T-helper 2 cell treated with Interferon-gamma antibody and Interleukin-4, amounts not matched to agents 100 ng/mL and 5 ng/mL, for 36 hours (primary cell): Measurements from ENCODE around the gene ASPM. TPM values are rescaled to one million over a fixed set of nuclear protein-coding genes. Genes with fewer than 3 reads are reported as not detected.
"Not testable (repeated sequence)": the region's sequence is repeated elsewhere in the genome, so short reads cannot be mapped to it uniquely, and the experiment has no call there.

ENCODE experiments used
- intact Hi-C: fragments of 100-400 bp; cut with micrococcal nuclease; formaldehyde crosslinking; loops from one replicate; pipeline ENCODE4 v1.15.1; 2023
- total RNA-seq: library from RNA; stranded (reverse); gene quantifications from 2 replicates; pipeline ENCODE4 v1.2.3, GENCODE V29; 2022

The ASPM gene
- total RNA-seq, 1 donor from 2014 or later, result 65.6 TPM

DNA sequence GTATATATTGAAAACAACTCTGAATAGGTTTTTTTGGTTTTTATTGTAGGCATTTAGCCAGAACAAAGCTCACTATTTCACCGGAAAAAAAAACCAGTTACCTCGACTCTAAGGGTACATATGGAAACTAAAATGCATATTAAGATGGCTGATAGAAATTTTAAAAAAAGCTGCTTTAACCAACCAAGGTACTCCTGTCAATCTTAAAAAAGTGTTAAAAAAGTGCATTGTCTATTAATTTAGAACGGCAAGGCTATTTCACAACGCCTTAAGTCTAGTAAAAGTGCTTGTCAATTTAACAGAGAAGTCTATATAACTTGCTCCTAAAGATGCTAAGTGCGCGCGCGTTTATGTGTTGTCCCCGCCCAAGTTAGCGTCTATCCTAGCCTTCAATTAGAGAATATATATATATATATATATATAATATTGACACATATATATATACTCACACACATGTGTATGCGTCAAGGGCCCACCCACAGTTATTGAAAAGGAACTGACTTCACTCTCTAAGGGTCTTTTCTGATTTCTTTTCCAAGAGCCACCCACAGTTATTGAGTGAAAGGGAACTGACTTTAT, 934 bp downstream of the ASPM start:
- intact Hi-C loops, result loop anchor here (2.0 to 5.0 kb wide), 3 partner anchors 19 to 1042 kb away; partner anchors contain the start of gene DENND1B

DNA sequence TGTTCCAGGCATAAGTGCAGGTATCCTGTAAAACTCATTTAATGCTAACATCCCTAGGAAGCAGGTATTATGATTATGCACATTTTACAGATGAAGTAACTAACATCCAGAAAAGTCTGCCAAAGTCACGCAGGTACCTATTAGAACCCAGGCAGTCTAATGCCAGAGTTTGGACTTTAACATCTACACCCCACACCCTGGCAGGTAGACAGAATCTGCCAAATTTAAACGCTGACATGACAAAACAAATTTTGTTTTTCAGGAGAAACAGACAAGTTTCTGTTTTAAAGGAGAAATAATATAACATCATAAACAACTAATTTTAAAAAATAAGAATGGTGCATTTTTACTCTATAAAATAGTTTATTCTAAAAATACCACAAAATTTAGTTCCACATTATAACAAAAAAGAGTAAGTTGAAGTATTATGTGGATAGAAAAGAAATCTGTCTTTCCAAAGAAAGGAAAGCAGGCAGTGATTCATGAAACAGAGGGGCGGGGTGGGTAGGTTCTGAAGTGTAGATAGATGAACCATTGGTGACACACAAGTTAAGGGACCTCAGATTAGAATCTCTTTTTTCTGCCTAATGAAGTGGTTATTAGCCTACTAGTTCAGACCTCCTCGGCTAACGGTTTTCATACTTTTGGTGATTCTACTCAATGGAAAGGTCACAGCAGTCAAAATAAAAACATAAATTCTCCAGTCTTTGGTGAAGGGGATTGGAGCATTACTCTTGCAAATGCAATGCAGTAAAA, 1.7 kb downstream of the ASPM start:
- intact Hi-C loops, result loop anchor here (5.0 kb wide), 2 partner anchors 633 to 1043 kb away; partner anchors contain the start of gene DENND1B

DNA sequence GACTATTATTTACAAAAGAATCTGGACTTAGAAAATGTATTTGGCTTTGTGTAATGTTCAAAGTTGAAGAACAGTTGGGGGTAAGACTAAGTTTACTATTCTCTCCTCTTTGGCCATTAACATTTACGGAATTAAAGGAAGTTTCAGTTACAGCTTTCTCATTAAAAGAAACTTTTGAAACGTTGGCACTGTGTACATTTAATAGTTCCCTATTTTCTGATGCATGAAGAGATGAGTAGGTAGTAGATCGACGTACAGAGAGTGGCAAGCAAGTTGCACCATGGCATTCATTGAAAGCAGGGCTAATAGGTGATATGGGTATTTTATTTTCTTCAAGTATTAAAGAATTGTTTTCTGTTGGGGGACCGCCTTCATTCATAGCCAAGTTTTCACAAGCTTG, 3.2 kb downstream of the ASPM start:
- intact Hi-C loops, result no loop called here

DNA sequence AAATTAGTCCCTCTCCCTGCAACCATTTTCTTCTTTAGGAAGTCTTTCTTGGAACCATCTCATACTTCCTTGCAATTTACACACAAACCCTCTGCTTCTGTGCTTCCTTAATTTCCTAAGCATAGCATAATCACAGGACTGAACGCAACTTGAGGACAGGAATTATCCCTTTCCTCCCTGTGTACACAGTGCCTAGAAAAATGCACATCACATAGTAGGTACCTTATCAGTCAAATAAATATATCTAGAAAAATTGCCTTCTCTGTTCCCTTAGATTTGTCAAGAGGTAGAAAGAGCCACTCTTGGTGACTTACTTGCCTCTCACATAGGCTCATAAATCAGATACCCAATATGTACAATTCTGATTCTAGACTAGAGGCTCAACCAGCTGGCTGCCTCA, 4.9 kb downstream of the ASPM start:
- intact Hi-C loops, result no loop called here

DNA sequence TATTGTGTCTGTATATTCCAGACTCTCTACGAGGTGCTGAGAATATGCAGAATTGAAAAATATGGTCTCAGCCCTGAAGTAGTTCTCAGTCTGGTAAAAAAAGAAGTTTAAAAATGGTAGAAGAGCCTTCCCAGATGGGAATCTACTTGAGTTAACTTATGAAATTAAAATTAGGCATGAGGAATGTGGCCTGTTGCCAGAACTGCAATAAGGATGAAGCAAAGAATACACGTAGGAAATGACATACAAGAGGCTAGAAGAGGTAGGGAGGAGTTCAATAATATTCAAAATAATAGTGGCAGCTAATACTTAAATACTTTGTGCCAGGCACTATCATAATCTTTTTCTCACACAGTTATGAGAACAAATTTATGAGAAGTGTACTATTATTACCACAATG, 6.3 kb downstream of the ASPM start:
- intact Hi-C loops, result no loop called here

DNA sequence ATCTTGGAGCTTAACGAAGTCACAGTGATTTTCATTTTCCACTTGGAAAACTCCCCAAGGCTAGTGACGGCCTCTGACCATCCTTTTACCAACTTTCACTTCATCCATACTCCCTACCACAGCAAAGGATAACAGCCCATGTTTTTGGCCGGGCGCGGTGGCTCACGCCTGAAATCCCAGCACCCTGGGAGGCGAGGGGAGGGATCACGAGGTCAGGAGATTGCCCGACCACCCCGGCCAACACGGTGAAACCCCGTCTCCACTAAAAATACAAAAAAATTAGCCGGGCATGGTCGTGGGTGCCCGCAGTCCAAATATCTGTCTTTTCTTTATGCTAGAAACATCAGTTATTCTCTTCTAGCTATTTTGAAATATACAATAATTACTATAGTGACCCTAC, 7.3 kb downstream of the ASPM start:
- intact Hi-C loops, result no loop called here

DNA sequence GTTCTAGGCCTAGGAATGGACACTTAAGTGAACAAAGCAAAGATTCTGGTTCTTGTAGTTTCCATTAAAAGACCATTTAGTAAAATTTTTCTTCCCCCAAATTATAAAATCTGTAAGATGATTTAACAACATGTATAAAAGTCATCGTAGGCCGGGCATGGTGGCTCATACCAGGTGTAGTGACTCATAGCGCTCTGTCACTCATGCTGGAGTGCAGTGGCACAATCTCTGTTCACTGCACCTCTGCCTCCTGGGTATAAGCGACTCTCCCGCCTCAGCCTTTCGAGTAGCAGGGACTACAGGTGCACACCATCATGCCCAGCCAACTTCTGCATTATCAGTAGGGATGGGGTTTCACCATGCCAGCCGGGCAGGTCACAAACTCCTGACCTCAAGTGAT, 9.1 kb downstream of the ASPM start:
- intact Hi-C loops, result no loop called here

DNA sequence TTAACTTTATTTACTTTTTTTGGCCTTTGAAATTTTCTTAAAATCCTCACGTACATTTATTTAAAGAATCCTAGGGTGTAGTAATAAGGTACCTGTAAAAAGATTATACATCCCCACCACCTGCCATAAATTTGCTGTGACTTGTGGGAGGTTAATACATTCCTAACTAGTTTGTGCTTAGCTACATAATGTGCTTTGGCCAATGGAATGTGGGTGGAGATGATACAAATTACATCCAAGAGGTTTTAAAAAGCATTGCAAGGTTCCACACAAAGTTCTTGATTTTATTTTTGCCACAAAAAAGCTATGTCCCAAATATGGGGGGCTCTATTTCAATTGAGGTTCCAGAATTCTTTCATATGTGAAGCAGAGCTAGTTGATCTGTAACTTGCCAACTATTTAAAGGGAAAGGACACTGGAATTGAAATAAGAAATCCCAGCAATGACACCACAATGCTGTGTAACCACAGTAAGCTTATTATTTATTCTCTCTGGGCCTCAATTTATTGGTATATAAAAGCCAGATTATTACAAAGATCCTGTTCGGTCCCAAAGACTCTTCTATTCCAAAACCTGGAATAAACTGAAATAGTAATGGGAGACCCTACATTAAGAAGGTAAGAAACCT, 15.7 kb downstream of the ASPM start:
- intact Hi-C loops, result no loop called here

DNA sequence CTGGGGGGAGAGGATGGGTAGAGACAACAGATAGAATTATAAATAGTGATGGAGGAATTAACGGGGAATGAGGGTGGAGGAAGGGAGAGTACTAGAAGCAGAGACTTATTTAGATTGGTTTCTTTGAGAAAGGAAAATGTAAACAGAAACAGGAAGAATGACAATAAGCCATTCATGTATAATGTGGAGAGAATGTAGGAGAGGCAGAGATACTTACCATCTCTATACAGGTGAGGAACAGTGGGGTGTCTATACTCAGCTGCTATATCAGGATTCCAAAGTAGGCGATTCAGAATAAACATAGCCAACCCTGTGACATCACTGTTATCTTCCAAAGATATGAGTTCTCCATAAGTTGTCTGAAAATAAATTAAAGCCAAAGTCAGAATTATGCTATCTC, 16.8 kb downstream of the ASPM start:
- intact Hi-C loops, result loop anchor here (5.0 kb wide), 1 partner anchor 37 kb away; no protein-coding TSS in a partner anchor

DNA sequence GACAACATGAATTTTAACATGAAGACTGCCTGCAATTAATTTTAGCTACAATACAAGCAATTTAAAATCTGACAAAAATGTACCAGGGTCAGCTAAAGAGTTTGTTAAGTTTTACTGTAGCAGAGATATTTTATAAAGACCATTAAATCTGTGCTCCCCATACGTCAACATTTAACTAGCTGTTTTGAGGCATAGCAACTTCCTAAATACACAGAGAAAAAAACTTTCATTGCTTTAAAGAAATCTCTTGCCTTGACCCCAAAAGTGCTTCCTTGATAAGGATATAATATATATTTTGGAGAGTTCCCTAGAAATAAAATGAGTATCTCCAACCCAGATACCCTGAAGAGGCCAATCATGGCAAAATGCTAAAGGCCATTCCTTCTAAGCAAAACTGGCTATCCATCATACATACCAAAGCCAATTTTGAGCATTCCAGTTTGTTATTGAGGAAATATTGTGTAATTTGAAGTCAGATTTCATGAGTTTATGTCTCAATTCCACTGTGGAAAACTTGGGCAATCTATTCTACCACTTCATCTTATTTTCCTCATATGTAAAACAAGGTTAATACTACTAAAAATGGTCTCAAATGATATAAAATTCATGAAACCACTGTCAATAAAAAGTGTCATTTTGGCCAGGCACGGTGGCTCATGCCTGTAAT, 19.1 kb downstream of the ASPM start:
- intact Hi-C loops, result loop anchor here (2.0 to 5.0 kb wide), 2 partner anchors 19 to 35 kb away; partner anchors contain the start of gene ASPM

DNA sequence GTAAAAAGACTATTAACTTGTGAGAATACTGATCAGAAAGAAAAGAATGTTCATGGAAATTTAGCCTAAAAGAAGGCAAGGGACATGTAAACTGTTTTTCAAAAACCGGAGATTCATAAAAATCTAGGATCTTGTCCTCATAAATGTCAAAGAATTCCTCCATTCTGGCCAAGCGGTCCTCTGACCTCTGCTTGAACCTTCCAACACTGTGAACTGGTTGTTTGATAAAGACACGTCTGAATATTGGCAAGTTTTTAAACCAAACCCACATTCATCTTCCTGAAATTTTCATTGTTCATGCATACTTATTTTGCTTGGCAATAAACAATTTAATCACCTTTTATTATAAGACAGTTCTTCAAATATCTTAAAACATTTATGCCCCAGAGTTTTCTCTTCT, 19.8 kb downstream of the ASPM start:
- intact Hi-C loops, result loop anchor here (2.0 to 5.0 kb wide), 2 partner anchors 20 to 34 kb away; partner anchors contain the start of gene ASPM

DNA sequence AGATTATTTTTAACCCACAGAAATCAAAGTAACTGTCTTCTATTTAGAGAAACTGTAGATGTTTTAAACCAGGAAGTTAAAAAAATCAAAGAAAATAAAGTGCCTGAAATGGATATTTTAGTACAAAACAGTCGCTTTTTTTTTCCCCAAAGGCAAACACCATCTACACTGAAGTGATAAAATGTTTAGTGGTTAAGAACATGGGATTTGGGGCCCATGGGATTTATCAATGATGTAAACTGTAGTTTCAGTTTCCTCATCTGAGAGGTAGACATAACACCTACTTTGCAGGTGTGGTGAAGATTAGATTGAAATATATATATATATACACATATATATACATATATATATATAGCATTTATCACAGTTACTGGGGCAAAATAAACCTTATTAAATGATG, 22.1 kb downstream of the ASPM start:
- intact Hi-C loops, result no loop called here

DNA sequence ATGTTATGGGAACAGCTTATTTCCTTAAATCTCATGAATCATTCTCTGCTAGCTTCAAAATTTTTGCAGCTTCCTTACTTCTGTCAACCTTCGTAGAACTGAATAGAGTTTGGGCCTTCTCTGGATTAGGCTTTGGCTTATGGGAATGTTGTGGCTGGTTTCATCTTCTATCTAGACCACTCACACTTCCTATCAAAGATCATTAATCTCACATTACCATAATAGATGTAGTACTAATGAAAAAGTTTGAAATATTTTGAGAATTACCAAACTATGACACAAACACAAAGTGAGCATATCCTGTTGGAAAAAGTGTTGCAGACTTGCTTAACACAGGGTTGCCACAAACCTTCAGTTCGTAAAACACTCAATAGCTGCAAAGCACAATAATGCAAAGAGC, 30.3 kb downstream of the ASPM start:
- intact Hi-C loops, result no loop called here

DNA sequence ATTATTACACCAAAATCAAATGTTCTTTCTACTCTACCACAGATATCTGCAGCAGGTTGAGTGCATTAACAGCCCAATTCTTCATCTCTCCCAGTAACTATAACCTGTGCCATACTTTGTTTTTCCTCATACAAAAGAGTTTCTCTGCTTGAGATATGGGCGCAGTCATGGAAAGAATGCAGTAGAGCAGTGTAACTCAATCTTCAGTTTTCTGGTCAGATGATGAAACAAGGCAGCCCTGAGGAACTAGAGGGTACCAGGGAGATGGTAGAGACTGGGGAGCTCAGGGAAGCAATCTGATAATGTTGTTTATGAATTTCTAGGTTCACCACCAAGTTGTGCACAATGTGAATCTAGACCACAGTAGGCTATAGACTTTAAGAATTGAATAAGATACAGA, 39.6 kb downstream of the ASPM start:
- intact Hi-C loops, result no loop called here

DNA sequence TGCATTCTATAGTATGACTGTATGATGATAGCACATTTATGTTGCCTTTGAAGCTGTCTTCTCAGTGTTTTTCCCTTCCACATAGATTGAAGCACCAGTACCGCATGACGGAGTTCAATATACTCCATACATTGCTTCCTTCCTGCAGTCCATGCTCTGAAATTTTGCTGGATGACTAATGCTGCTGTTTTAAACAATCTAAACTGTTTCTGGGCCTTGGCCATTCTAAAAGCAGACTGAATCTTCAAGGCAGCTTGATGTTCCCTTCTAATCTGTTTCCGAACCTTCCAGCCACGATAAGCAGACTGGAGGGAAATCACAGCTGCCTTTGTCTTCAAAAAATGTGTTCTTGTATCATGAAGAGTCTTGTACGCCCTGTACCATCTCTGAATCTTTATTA, 43.2 kb downstream of the ASPM start:
- intact Hi-C loops, result no loop called here

DNA sequence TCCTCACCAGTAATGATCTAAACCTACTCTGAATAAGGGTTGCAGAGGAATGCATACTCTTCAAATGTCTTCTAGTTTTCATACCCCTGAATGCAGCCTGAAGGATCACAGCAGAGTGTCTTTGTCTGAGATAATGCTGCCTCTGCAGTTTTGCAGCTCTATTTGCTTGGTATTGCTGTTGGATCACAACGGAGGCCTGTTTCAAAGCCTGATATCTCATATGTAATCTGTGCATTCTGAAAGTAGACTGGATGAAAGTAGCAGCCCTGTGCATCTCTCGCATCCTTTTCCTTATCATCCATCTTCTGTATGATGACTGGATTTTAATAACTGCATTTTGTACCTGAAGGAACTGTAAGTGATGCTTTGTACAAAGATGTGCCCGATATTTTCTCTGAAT, 44.5 kb downstream of the ASPM start:
- intact Hi-C loops, result no loop called here

DNA sequence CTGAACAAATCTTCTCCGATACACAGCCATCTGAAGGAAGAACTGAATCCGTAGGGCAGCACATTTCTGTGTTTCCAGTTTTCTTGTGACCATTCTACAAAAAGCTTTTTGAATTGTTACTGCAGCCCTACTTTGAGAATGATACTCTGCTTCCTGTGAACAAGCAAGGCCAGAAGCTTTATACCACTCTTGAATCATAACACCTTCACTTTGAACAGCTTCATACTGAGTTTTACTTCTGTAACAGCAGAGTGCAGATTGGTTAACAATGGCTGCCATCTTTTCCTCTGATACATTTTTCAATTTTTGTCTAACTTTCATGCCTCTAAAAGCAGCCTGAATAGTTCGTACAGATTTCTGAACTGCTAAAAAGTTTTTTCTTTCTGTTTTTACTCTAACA, 45.8 kb downstream of the ASPM start:
- intact Hi-C loops, result no loop called here

DNA sequence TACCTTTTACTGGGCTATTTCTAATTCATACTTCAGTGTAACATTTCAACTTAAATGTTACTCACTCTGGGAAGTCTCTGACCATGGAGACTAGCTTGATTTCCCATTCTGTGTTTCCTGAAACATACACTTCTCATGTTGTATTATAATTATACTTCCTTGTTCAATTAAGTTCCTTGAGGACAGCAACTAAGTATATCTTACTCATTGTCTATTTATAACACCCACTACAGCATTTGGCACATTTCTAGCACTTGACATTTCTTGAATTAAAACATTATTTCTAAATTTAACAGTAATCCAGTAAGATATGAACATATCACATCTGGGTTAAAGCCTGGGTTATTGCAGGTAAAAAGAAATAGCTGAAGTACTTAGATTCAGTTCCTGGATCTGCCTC, 47.0 kb downstream of the ASPM start:
- intact Hi-C loops, result no loop called here

DNA sequence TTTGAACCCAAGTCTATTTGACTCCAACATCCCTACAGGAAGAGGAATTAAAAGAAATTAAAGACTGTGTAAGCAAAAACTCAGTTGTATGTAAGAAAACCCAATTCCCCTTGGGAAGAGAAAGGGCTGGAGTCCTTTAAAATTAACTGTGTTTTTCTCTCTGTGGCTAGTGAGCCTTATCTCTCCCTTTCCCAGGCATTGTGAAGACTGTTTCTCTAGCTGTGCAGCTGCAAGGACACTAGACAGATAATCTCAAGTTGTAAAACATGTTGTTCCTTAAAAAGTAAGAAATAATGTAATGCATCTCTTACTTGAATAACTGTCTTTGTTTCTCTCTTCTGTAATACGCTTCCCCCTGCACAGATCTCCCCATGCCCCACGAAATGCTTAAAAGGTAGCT, 49.5 kb downstream of the ASPM start:
- intact Hi-C loops, result not testable (repeated sequence)

DNA sequence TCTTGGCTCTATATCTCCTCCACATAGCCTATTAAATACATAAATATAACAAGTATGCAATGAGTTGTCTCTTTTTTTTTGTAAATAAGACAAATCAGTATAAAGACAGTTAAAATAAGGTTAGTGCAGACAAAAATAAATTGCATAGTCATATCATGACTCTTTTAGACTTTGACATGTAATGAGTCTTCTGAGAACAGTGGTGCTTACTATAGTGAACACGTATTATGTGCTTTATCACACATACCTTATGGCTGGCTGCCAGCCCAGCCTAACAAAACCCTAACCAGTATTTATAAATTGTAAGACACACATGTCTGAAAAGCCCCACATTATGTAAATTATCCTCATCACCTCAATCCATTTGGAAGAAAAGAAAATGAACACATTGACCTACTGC, 50.3 kb downstream of the ASPM start:
- intact Hi-C loops, result no loop called here

DNA sequence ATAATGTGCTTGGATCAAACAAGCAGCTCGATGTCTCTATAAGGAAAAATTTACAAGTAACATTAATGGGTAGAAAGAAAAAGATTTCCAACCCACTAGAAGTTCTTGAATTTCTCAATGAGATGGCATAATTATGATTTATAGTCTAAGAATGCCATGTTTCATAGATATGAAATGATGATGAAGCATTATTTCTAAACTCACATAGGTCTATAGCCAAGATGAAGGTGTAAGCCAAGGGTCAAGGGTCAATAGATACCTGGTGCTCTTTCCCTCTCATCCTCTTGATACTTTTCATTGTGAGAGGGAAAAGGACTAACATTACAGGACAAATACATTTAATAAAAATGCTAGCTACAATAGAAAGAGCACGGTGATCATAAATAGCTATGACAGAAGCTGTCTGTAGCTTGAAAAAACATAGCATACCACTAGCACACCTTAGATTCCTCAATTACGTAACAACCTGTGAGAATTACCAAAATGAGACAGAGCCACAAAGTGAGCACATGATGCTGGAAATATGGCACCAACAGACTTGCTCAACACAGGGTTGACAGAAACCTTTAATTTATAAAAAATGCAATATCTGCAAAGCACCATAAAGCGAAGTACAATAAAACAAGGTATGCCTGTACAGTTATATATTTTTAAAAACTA, 53.1 kb downstream of the ASPM start:
- intact Hi-C loops, result loop anchor here (5.0 kb wide), 1 partner anchor 34 kb away; no protein-coding TSS in a partner anchor
